NCI-H146 treated with DMSO at 0.1 percent for 48 hours (cell line): ENCODE results near the gene ADCY7.
A peak's percentile ranks its signal among the peaks of the same experiment; 100 is the strongest.
"Not testable (repeated sequence)": the region's sequence is repeated elsewhere in the genome, so short reads cannot be mapped to it uniquely, and the experiment has no call there.

ENCODE experiments used
- DNase-seq: peaks from one replicate; lab custom pipeline; 2025; ENCODE audit not compliant: unreplicated experiment; lab: John Stamatoyannopoulos, UW

ADCY7 gene

DNA sequence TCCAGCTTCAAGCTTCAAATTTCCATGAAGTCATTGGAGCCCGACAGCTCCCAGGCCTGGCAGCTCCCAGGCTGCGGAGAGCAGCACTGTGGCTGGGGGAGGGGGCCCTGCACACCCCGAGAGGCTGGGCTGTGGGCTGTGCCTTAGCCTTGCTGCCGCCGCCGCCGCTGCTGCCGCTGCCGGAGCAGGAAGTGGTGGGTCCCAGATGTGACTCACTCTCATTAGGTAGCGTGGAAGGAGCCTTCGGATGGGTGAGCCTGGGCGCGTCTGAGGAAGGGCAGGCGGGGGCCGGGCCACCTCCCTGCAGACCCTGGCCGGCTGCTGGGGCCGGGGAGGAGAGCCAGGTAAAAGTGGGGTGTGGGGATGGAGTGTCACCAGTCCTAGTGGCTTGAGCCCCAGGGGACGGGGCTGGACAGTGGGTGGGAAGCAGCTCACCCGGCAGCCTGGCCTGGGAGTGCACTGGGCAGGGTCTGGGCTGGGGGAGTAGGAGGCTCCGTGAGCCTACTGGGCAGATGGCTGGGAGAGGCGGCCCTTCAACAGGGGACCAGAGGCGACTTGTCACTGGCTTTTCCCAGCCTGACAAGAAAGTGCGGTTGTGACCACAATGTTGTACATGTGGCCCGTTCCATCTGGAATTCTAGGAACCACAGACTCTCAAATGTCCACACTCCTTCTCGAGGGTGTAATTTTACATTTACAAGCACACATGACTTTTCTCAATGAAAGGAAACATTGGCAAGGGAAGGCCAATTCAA, at the start of gene ADCY7:
TSS of gene ADCY7 (plus strand) at position 215 of the 755 bp plus-strand sequence. CDS start 21,629 bp downstream, outside the sequence.
- no peak for DNase-seq

DNA sequence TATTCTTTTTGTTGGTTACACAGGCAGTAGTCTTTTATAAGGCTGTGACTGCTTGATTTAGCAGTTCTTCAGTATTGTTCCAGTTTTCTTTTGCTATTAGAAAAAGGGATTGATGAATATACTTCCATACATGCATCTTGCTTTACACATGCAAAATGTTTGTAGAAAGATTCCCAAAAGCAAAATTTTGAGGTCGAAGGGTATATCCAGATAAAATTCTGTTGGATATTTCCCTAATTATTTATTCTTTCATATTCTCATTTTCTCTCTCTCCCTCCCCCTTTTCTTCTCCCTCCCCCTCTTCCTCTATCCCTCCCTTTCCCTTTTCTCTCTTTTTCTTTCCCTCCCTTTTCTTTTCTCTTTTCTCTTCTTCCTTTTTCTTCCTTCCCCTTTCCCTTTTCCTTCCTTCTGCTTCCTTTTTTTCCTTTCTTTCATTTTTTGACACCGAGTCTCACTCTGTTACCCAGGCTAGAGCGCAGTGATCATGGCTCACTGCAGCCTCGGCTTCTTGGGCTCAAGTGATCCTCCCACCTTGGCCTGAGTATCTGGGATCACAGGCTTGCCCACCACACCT, 46.9 kb upstream of the ADCY7 start:
- DNase-seq = no peak

DNA sequence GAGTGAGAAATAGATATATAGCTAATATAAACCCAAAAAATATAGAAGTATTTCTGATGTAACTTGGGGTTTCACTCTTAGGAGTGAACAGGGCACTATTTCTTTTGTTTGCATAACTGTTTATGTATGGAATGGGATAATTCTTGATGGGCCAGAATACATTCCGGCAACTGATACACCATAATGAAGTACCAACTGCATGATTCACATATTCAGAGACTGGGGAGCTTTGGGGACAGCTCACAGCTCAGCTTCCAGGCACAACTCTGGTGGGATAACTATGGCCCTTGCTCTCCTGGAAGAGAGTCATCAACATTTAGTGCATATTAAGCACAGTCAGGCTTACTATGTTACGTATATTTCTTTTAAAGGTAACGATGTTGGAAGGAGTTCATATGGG, 42.1 kb upstream of the ADCY7 start:
- DNase-seq = no peak

DNA sequence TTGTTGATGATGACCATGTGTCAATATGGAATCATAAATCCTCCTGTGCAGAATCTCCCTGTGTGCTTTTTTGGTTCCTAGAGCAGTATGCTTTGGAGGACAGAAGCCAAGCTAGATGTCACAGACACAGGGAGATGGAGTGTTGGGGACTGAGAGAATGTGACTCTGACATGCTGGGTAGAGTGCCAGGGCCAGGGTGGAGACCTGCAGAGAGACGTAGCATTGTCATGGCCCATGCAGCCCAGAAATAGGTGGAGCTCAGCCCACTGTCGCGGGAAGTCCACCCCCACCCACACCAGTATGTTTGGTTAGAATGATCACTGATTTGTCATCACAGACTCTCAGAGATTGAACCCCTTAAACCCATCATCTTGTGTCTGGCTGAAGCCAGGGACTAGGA, 39.2 kb upstream of the ADCY7 start:
- no peak for DNase-seq

DNA sequence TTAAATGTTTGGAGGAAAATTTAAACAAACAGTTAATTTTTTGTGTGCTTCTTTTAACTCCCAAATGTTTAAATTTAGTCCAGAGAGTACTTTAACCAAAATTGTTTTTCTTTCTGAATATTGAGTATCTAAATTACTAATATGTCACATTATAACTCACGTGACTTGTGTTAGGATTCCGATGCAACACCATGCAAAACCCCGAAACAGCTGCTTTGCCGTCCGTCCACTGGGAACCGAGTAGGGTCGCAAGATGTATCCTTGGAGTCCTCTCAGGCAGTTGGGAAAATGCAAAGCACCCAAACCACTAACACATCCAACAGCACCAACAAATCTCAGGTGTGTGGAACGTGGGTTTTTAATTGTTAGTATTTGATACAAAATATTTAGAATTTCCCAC, 38.7 kb upstream of the ADCY7 start:
- no peak for DNase-seq

DNA sequence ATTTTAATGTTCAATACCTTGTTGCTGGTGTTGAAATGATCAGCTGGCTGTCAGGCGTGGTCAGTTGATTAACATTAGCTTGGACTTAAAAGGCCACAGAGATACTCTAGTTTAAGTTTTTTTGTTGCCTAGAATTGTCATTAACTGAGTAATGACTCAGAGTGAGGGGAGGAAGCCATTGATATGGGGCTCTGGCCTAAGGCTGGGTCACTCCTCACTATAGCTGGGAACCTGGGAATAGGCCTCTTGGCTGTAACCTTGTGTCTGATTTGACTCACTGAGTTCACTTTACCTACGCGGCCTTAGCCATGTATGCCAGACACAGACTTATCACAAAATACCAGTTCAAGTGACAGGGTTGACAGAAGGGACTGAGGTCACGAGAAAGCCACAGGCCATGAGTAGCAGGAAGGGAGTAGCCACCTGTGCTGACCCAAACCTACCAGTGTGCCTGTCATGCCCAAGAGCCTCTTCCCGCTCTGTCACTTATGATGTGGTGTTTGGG, 37.9 kb upstream of the ADCY7 start:
- DNase-seq = no peak

DNA sequence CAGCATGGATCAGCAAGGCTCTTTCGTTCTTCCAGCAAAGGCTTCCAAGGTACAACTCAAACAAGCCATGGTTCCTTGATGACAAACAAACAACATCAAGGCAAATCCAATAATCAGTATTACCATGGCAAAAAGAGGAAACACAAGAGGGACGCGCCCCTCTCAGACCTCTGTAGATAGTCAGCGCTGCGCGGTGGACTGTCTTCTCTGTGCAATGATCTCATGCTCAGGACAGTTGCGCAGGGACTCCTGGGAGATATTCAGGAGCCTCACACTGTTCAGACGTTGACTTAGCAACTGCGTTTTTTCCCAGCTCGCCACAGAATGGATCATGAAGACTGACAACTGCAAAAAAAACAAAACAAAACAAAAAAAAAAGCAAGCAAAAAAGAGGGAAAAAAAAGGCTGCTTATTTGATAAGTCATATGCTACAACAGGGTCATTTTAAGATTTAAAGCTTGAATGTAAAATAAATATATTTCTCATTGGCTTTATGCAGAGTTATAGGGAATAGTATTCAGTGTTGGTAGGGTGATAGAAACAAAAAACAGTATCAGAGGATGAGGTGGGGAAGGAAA, 37.1 kb upstream of the ADCY7 start:
- DNase-seq = no peak

DNA sequence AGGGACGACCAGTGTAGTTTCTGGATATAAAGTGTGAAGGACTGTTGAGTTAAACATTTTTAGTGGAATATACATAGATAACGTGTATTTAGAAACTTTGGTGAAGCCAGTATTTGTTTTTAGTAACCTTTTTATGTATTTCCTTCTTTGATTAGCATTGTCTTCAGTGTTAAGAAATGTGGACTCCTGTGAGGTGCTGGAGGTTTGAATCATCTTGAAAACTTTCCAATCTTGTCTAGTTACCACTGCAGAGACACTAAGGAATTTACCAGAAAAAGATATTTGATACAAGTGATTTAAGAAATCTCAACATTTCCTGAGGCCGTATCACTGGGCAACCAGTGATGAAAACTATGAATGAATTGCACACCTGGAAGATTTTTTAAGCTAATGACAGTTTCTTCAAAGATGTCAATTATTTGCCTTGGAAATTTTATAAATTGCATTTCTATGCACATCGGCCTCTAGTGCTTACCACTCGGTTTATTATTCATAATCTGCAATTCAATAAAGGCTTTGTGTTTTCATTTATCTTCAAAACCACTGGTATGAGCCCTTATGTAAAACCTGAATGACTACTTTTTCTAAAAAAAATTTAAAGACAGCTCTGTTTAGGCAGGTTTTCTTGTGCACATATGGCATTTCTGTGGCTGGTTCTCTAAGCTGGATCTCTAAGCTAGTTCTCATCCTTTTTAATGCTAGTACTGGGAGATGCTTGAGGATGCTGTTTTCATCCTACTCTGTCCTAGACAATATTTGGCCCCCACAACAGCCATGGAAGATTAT, 31.4 kb upstream of the ADCY7 start:
- DNase-seq = no peak

DNA sequence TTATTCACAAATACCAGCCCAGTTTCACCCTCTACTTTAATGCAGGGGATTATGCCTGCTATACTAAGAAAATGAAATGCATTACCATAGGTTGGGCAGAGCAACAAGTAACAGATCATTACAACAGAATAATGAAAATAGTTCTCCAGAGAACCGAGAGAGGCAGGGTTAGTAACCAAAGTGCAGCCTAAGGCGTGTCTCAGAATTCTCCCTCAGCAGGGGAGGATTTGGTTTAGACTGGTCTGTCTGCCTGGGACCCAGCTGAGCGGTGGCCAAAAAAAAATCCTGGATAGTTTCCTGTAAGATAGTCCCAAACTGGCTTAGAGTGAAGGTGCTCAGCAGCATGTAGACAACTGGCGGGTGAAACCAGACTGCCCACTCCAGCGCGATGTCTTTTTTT, 30.8 kb upstream of the ADCY7 start:
- DNase-seq = no peak

DNA sequence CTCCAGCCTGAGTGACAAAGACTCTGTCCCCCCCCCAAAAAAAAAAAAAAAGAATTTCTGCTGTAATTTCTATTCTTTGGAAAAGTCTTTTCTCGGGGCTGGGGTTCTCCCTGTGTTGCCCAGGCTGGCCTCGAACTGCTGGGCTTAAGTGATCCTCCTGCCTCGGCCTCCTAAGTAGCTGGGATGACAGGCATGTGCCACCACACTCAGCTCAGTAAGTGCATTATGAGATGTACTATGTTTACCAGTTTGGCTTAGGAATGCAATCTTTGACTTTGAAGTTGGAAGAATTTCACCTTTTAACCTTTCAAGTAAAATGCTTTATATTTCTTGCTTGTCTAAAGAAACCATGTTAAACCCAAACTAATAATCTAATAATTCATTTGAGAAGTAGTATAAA, 28.0 kb upstream of the ADCY7 start:
- DNase-seq = no peak

DNA sequence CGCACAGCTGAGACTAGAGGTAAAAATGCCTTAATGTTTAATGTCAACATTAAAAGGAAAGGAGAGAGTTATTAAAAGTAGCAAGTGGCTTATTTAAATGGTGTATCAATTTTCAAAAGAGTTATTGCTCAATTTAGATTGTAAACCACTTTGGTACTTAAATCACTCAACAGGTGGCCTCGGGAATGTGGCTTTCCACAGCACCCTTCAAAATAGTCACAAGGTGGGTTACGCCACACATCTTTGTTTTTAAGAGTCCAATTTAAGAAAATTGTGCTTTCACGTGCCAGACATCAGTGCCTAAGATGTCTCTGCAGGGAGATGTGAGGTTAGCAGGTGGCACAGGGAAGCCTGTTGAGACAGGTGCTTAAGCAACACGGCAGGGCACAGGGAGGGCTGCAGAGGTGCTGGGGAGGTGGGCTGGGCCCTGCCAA, 27.5 kb upstream of the ADCY7 start:
- no peak for DNase-seq

DNA sequence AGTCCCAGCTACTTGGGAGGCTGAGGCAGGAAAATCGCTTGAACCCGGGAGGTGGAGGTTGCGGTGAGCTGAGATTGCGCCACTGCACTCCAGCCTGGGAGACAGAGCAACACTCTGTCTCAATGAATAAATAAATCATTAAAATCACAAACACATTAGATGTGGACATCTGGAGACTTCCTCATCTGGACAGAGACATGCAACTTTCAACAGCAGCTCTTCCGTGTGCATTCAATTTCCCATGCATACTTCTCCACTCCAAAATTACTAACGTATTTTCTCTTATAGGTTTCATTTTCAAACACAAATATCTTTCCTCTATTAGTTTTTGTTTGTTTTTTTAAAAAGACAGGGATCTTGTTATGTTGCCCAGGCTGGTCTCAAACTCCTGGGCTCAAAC, 23.3 kb upstream of the ADCY7 start:
- DNase-seq = not testable (repeated sequence)

DNA sequence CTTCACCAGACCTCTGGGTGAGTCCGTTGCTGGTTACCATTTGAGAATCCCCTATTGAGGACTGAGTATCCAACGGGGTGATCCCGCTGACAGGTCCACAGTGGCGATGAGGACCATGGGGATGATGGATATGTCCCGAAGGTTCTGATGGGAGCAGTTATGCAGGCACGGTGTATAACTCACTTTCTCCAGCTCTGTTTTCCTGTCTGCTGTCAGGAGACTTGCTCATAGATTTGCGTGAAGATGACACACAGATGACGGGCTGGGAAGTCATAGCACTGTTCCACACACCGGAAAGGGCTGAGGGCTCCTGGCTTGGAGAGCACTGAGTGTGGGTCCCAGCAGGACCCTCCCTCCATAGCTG, 22.2 kb upstream of the ADCY7 start:
- no peak for DNase-seq

DNA sequence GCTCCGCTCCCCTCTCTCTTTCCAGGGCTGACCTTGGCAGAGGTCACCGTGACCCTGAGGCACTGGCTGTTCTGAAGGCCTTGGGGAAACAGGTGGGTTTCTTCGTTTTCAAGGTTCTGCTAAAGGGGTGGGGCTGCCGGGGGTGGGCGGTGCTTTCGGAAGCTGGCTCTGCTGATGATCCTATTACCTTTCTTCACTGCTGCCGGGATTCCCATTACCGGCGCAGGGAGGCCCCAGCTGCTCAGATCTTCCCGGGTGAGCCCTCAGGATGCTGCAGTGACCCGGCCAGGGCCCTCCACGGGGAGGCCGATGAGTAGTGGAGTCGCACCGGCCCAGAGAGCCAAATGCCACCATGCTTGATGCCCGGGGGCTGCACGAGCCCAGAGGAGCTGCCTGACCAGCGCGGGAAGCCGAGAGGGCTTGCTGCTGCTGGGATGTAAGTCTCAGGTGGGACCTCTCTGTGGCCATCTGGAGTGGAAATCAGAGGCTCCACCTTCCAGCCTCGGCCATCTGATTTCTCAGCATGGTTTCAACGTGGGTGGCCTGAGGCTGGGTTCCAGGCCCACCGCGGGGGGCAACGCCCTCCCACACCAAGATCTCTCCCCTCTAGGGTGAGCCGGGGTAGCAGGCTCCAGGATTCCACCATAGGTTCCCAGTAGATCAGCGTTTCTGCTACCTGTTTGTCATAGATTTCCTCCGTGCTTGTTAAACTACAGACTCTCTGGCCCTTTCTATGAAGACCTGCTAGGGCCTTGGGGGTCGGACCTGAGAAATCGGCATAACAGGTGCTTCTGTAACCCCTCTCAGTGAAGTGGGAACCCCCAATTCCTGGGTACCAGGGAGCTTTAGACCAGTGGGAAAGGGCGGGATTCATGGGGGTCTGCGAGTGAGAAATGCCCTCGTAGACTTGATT, 21.6 kb upstream of the ADCY7 start:
- DNase-seq = no peak

DNA sequence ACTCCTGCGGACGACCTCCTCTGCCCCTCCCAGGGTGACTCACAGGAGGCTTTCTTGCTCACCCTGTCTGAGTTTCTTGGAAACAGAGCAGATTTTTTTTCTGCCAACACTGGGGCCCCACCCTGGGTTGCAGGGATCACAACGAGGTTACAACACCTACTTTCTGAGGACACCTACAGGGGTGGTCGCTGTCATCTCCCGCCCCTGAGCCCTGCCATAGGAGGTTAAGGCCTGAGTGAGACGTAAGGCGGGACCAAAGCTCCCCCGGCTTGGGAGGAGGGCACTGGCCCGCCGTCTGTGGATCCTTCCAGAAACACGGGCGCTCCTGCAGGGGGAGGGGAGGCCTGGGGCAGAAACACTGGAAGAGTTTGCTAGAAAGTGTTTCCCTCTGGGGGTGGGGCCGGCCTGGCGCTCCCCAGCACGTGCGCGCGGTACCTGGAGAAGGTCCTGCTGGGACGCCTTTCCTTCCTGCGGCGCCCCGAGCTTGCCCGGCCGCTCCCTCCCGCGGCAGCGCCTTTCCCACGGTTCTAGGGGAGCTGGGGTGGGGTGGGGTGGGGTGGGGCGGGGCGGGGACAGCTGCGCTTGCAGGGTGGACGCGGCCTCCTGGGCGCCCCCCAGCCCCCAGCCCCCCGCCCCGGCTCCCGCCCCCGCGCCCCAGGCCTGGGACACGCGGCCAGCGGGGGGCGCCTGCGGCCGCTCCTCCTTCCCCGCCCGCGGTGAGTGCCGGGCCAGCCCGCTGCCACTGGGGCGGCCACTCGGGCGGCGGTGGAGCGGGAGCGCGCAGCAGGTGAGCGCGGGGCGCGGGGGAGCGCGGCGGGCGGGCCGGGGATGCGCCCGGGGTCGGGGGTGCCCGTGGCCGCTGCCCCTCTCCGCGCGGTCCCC, 20.7 kb upstream of the ADCY7 start:
- DNase-seq = peak; percentile 1

DNA sequence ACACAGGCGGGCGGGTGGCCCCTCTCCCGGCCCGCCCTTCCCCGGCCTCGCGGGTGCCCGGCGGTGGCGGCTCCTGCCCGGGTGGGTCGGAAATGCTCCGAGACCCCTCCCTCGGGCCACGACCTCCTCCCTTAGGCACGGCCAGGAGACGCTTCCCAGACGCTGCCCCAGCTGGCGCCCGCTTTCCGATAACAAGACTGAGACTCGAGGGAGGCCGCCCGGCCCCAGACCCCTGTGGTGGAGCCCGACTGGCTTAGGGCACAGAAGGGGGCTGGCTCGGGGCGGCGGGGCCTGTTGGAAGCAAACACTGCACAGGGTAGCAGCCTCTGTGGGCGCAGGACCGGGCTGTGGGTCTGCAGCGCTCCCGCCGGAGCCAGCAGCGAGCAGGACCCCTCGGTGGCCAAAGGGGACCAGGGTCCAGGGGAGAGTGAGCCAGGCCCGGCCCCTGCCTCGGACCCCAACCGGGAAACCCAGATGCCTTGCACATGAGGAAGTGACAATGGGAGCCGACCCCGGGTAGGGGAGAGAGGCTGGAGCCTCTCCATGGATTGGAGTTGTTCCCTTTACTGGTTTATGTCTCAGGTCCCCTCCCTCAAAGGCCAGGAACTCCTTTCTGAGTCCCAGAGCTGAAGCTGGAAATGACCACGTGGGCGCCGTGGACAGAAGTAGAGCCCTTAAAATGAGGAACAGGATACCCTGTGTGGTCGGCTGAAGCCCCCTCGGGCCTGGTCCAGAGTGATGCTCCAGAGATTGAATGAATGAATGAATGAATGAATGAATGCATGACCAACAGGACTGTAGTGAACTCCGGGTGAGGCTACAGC, 19.8 kb upstream of the ADCY7 start:
- DNase-seq = no peak

DNA sequence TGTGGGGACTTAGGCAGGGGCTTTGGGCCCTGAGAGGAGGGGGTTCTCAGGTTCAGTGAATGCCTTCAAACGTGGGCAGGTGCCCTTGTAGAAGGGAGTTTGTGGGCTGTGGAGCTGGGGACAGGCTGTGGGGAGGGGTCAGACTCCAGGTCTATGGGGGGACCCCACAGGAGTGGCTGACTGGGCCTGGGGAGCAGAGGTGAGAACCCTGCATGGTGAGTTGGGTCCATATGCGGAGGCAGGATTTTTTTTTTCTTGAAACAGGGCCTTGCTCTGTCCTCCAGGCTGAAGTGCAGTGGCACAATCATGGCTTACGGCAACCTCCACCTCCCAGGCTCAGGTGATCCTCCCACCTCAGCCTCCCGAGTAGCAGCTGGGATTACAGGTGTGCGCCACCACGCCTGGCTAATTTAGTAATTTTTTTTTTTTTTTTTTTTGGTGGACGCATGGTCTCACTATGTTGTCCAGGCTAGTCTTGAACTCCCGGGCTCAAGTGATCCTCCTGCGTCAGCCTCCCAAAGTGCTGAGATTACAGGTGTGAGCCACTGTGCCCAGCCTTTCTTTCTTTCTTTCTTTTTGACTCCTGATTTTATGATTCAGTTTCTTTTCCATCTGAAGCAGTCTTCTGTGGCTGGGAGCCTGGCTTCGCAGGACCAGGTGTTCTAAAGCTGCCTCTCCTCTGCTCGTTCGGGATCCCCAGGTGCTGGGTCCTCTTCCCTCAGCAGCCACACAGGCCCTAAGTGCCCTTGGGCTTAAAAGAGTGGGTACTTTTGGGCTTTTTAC, 19.0 kb upstream of the ADCY7 start:
- DNase-seq = no peak
